Heart left ventricle (tissue), 13 donors: ENCODE results near the gene C7orf57.

ENCODE experiments used
- POLR2A ChIP-seq, 2 donors: fragments of 450-650 bp; IDR thresholded peaks; one replicate each; pipeline ENCODE4 v1.6.1; 2017; ENCODE audit warnings: antibody characterized with exemption in 2 of 2, mild to moderate bottlenecking in 2 of 2, moderate library complexity in 2 of 2
- TF ChIP-seq, protein P1 (sequence below), 12 donors: fragments of 200-600 bp; sonication (generic) in 4 of 12; IDR thresholded peaks; one replicate each; pipeline versions ENCODE4 v1.5.0 to v1.8.0; 2018 to 2022; ENCODE audit warnings: antibody characterized with exemption in 12 of 12, mild to moderate bottlenecking in 5 of 12
- donor health status: ischemic (EF 13 %, LVEDD 7.1; RV severe dilation, severe dysfunction).
- donor health status: DM: no; HTN: yes; CAD: no.
- donor health status: DM: no; HTN: no; CAD: no.
- donor health status: ischemic (EF 25% LVEDD 6.9; RV normal size, moderate dysfunction).
- donor health status: ischemic (EF 25% LVEDD 5.7; RV mildly dilated, moderate dysfunction).
- donor health status: ischemic (EF 35%, LVEDD 5.7; RV mildly dilated, moderate dysfunction).
- donor health status: nonischemic (EF 11% LVEDD 7.7; RV severe dilation, severe dysfunction).
- donor health status: DM: yes; HTN: yes; CAD: no.
- donor health status: PGD.
- donor health status: ischemic (EF 29% LVEDD 5.4; RV normal size, mild dysfunction).
- donor health status: nonischemic (EF 23%, LVEDD 6.1; RV moderate dilation, normal function).

DNA sequence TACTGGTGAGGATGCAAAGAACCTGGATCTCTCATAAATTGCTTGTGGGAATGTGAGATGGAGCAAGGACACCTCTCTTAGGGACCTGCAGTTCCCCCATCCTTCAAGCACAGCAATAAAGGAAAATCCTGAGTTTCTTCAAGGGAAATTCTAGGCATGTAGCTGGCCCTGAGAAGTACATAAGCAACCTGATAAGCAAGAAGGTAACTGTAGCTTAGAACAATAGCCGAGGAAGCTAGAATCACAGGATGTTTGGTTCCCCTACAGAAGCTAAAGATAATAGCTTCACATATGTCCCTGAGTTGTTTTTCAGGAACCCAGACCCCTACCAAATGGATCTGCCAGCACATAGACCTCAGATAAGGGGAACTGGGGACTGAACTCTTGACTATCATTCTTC, 42.1 kb downstream of the C7orf57 start:
- TF ChIP-seq, protein P1, sequence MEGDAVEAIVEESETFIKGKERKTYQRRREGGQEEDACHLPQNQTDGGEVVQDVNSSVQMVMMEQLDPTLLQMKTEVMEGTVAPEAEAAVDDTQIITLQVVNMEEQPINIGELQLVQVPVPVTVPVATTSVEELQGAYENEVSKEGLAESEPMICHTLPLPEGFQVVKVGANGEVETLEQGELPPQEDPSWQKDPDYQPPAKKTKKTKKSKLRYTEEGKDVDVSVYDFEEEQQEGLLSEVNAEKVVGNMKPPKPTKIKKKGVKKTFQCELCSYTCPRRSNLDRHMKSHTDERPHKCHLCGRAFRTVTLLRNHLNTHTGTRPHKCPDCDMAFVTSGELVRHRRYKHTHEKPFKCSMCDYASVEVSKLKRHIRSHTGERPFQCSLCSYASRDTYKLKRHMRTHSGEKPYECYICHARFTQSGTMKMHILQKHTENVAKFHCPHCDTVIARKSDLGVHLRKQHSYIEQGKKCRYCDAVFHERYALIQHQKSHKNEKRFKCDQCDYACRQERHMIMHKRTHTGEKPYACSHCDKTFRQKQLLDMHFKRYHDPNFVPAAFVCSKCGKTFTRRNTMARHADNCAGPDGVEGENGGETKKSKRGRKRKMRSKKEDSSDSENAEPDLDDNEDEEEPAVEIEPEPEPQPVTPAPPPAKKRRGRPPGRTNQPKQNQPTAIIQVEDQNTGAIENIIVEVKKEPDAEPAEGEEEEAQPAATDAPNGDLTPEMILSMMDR (IDR thresholded peaks at IDR 0.05), result no peak
- no peak for TF ChIP-seq POLR2A (IDR thresholded peaks at IDR 0.05)
